SK-N-MC (cell line): ENCODE measurements around the gene VWA3A.
"Not testable (repeated sequence)": the region's sequence is repeated elsewhere in the genome, so short reads cannot be mapped to it uniquely, and the experiment has no call there.

Experiments
- DNase-seq: peaks from one replicate; pipeline ENCODE4 v3.0.0-alpha.2; 2011; ENCODE audit warnings: low read depth, low spot score
- H3K27ac ChIP-seq: fragments of 200-600 bp; sonication (generic); 2 replicates; pipeline ENCODE4 v1.5.1; 2016; ENCODE audit warnings: mixed run types
- H3K36me3 ChIP-seq: fragments of 200-600 bp; sonication (generic); 2 replicates; pipeline ENCODE4 v1.6.1; 2017; ENCODE audit warnings: antibody characterized with exemption, low read length, mixed read lengths; ENCODE audit not compliant: insufficient read depth
- H3K4me3 ChIP-seq: fragments of 200-600 bp; sonication (generic); 2 replicates; pipeline ENCODE4 v1.5.1; 2016
- H3K9ac ChIP-seq: fragments of 200-600 bp; sonication (generic); 2 replicates; pipeline ENCODE4 v1.8.0; 2017; ENCODE audit warnings: mixed run types, mixed read lengths; ENCODE audit not compliant: insufficient read length
- H3K9me3 ChIP-seq: fragments of 200-600 bp; sonication (generic); 2 replicates; pipeline ENCODE4 v1.6.1; 2017; ENCODE audit warnings: low read depth, mild to moderate bottlenecking, antibody characterized with exemption, low read length, moderate library complexity, mixed read lengths
- EZH2 ChIP-seq: fragments of 200-600 bp; sonication (generic); IDR thresholded peaks from one replicate; pipeline ENCODE4 v1.6.1; 2017; ENCODE audit warnings: antibody characterized with exemption
- FOXP2 ChIP-seq: optimal IDR thresholded peaks from 2 replicates; pipeline ENCODE3; 2011; ENCODE audit warnings: mild to moderate bottlenecking, moderate library complexity; ENCODE audit not compliant: insufficient read depth; ENCODE audit errors: extremely low read length, control extremely low read depth
- POLR2AphosphoS5 ChIP-seq: IDR thresholded peaks from 2 replicates; pipeline ENCODE4 v1.6.1; 2012; ENCODE audit warnings: mild to moderate bottlenecking, low read depth, low read length, borderline replicate concordance

VWA3A gene

GRCh38 chr16:22122239-22122638 is 29.9 kb downstream of the VWA3A start:
- Histone ChIP-seq H3K9ac (no peak overlapping the region), H3K9me3 (no peaks in the 10 kb centered on the region), H3K27ac (no peak overlapping the region), H3K36me3 (no peaks in the 10 kb centered on the region), H3K4me3 (no peak overlapping the region)
- no peak for TF ChIP-seq EZH2
- no peak for TF ChIP-seq FOXP2
- TF ChIP-seq POLR2AphosphoS5 = no peak
- no peak for DNase-seq

- no peak overlapping the region for H3K9ac ChIP-seq
- no peaks in the 10 kb centered on the region for H3K9me3 ChIP-seq
- DNase-seq = no peak
- H3K36me3 ChIP-seq = no peaks in the 10 kb centered on the region
- TF ChIP-seq POLR2AphosphoS5 (no peak), FOXP2 (no peak), EZH2 (no peak)
- H3K4me3 ChIP-seq = no peak overlapping the region
- no peak overlapping the region for H3K27ac ChIP-seq
Observed at GRCh38 chr16:22123146-22123545, 30.8 kb downstream of the VWA3A start.

GRCh38 chr16:22123759-22124490 is 31.6 kb downstream of the VWA3A start:
- Histone ChIP-seq H3K4me3 (no peak overlapping the region), H3K36me3 (no peaks in the 10 kb centered on the region), H3K27ac (no peak overlapping the region), H3K9me3 (no peaks in the 10 kb centered on the region), H3K9ac (no peak overlapping the region)
- TF ChIP-seq POLR2AphosphoS5 (no peak), FOXP2 (no peak), EZH2 (no peak)
- DNase-seq = no peak

- H3K36me3 ChIP-seq = no peaks in the 10 kb centered on the region
- no peak for DNase-seq
- TF ChIP-seq EZH2 = no peak
- no peak for TF ChIP-seq FOXP2
- TF ChIP-seq POLR2AphosphoS5 = no peak
- no peaks in the 10 kb centered on the region for H3K9me3 ChIP-seq
- H3K9ac ChIP-seq = no peak overlapping the region
- H3K27ac ChIP-seq = no peak overlapping the region
- H3K4me3 ChIP-seq = no peak overlapping the region
Observed at GRCh38 chr16:22124583-22125284, 32.4 kb downstream of the VWA3A start.

GRCh38 chr16:22126037-22126558 is 33.8 kb downstream of the VWA3A start:
- Histone ChIP-seq H3K27ac (no peak overlapping the region), H3K9me3 (no peaks in the 10 kb centered on the region), H3K36me3 (no peaks in the 10 kb centered on the region), H3K4me3 (no peak overlapping the region), H3K9ac (no peak overlapping the region)
- TF ChIP-seq EZH2 (no peak), POLR2AphosphoS5 (no peak), FOXP2 (no peak)
- no peak for DNase-seq

- not testable (repeated sequence) for H3K4me3 ChIP-seq, H3K9ac ChIP-seq, DNase-seq, H3K9me3 ChIP-seq, H3K27ac ChIP-seq, H3K36me3 ChIP-seq
Observed at GRCh38 chr16:22128537-22128936, 36.2 kb downstream of the VWA3A start.

- Histone ChIP-seq H3K9me3 (no peaks in the 10 kb centered on the region), H3K27ac (no peak overlapping the region), H3K9ac (no peak overlapping the region), H3K4me3 (no peak overlapping the region), H3K36me3 (no peaks in the 10 kb centered on the region)
- TF ChIP-seq FOXP2 (no peak), EZH2 (no peak), POLR2AphosphoS5 (no peak)
- DNase-seq = no peak
Observed at GRCh38 chr16:22130528-22130927, 38.2 kb downstream of the VWA3A start.

GRCh38 chr16:22132801-22133200 is 40.5 kb downstream of the VWA3A start:
- no peaks in the 10 kb centered on the region for H3K9me3 ChIP-seq
- H3K27ac ChIP-seq = no peak overlapping the region
- H3K9ac ChIP-seq = no peak overlapping the region
- no peak overlapping the region for H3K4me3 ChIP-seq
- no peaks in the 10 kb centered on the region for H3K36me3 ChIP-seq
- DNase-seq = no peak
- TF ChIP-seq EZH2 = no peak
- TF ChIP-seq POLR2AphosphoS5 = no peak
- no peak for TF ChIP-seq FOXP2
